NT2/D1 (cell line): ENCODE measurements around the gene HNRNPF.

ENCODE experiments used
- SUZ12 ChIP-seq: IDR thresholded peaks from 2 replicates; pipeline ENCODE4 v1.6.1; 2011; ENCODE audit not compliant: insufficient read length, insufficient read depth; ENCODE audit errors: extremely low read depth
- ZNF274 ChIP-seq: IDR thresholded peaks from 2 replicates; pipeline ENCODE4 v1.6.1; 2011; ENCODE audit warnings: mild to moderate bottlenecking, low read depth, low read length

GRCh38 chr10:43372765-43373361 lies 36.1 kb downstream of the HNRNPF start:
- TF ChIP-seq SUZ12 (no peak), ZNF274 (no peak)
